ENCODE results near the gene RPS25.
"Not testable (repeated sequence)": the region's sequence is repeated elsewhere in the genome, so short reads cannot be mapped to it uniquely, and the experiment has no call there.

Gene RPS25

DNA sequence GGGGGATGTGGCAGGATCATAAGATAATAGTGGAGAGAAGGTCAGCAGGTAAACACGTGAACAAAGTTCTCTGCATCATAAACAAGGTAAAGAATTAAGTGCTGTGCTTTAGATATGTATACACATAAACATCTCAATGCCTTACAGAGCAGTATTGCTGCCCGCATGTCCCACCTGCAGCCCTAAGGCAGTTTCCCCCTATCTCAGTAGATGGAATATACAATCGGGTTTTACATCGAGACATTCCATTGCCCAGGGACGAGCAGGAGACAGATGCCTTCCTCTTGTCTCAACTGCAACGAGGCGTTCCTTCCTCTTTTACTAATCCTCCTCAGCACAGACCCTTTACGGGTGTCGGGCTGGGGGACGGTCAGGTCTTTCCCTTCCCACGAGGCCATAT lies 21.3 kb upstream of the RPS25 start:
- DNase-seq (ENCODE audit: low read depth in 3 of 3), result not testable (repeated sequence)

- DNase-seq (ENCODE audit: low read depth in 3 of 3), result no peak
Measured at GRCh38 chr11:119038884-119039283, 20.7 kb upstream of the RPS25 start.

DNA sequence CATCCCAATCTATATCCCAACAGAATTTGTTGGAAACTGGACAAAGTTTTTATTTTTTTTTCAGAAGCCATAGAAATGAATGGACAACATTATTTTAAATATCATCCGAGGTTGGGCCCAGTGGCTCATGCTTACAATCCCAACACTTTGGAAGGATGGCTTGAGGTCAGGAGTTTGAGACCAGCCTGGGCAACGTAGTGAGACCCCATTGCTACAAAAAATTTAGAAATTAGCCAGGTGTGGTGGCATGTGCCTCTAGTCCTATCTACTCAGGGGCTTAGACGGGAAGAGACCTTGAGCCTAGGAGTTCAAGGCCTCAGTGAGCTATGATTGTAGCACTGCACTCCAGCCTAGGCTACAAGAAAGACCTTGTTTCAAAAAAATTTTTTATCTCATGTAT lies 16.7 kb upstream of the RPS25 start:
- no peak for DNase-seq (ENCODE audit: low read depth in 3 of 3)

GRCh38 chr11:119033421-119033820 lies 15.3 kb upstream of the RPS25 start:
- DNase-seq (ENCODE audit: low read depth in 3 of 3), result not testable (repeated sequence)

DNA sequence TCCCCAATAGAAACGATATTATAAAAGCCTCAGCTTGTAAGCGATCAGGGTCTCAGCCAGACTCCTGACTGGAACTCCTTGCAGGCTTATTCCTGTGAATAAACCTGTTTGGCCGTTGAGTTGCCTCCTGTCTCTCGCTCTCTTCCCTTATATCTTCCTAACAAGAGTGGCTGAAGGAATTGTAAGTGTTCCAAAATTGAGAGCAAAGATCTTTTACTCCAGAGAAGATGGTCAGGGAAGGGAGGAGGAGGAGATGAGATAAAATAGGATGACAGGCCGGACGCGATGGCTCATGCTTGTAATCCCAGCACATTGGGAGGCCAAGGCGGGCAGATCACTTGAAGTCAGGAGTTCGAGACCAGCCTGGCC lies 13.8 kb upstream of the RPS25 start:
- DNase-seq (ENCODE audit: low read depth in 3 of 3), result no peak

DNA sequence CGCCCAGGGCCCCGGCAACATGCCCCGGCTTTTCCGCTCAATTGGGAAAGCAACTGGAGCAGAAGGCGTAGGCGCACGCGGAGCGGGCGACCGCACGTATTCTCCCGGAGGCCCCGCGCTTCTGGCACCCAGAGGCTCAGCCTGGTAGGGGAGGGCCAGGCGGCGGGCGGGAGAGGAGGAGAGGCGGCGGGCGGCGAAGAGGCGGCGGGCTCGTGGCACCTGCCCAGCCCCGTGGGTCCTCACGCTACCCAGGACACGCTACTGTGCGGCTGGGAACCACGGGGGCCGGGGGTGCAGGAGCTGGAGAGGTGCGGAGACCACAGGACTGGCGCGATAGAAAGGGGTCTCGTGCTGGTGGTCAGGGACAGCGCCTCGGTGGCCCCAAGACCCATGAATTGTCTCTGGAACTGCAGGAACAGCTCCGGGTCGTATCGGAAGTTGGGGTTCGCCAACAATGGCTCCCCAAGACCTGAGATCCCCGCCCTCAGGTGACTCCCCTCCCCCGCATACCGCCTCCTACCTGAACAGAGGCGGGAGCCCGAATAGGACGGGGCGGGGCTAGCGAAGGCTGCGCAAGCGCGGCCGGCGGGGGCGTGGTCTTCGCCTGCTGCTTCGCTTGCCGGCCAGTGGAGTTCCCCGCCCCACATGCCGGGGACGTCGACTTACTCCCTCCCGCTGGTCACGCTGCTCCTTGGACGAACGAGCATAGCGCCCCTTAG lies 12.3 kb upstream of the RPS25 start, which contains the start of gene SLC37A4:
Gene SLC37A4 (minus strand): TSS at position 549 of the 719 bp plus-strand sequence.
- peak; percentile 90 to 100 (median 99) for DNase-seq (ENCODE audit: low read depth in 3 of 3)

GRCh38 chr11:119030029-119030328 lies 11.8 kb upstream of the RPS25 start:
- DNase-seq (ENCODE audit: low read depth in 3 of 3), result no peak

DNA sequence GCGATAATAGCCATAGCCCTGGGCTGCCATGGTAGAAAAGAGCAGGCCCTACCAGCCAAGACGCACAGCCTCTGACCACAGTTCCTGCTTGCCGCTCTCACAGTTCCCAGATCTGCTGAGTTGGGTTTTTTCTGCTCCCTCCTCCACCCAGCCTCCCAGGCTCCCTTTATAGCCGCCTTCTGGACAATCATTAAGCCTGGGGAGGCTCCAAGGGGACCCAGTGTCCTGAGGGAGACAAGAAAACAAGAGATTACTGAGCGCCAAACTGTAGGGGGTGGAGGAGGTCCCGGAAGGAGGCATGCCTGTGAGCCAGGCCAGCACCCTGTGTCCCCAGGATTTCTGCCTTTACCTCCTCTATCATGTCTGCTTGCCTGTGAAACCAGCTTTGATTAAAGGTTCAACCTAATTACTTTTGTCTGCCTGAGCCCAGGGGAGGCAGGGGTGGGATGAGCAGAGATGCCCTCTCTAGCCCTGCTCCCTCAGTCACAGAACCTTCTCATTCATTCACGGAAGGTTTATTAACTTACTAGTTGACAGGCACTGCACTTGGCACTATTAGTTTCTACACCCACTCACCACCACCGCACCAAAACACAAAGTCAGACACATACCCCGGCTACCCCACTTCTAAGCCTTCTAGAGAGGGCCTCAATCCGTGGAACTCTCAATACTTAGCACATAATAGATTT lies 11.3 kb upstream of the RPS25 start:
- peak; percentile 25 to 51 (median 47) for DNase-seq (ENCODE audit: low read depth in 3 of 3)

GRCh38 chr11:119029069-119029339 lies 10.9 kb upstream of the RPS25 start:
- no peak for DNase-seq (ENCODE audit: low read depth in 3 of 3)

DNA sequence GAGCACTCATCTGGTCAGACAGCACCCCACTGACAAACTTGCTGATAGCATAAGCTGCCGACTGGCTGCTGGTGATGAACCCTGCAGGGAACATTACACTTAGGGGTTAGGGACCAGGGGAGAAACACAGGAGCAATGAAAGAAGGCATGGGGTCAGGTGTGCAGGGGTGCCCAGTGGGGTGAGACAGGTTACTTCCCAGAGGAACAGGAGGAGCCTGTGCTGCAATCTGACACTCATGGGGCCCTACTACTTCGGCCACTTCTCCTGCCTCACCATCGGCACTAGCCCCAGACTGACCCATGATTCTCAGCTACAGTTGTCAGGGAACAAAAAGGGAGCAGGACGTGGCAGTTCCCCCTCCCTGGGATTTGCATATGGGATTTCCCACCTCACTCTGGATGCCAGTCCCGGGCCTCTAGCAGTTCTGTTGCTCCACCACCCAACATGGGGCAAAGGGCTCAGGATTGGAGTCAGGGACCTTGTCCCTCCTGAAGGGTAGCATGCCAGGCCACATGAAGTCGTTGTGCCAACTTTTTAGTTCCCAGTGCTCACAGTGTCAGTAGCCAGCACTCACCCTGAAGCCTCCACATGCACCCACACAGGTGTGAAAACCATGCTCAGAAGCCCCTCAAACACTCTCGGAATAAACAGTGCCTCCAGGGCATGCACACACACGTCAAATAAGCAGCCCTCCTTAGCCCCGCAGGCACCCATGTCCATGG lies 10.4 kb upstream of the RPS25 start:
- no peak for DNase-seq (ENCODE audit: low read depth in 3 of 3)

GRCh38 chr11:119027561-119028345 lies 9.6 kb upstream of the RPS25 start:
- DNase-seq (ENCODE audit: low read depth in 3 of 3), result no peak

- no peak for DNase-seq (ENCODE audit: low read depth in 3 of 3)
Measured at GRCh38 chr11:119026970-119027369, 8.8 kb upstream of the RPS25 start.

- no peak for DNase-seq (ENCODE audit: low read depth in 3 of 3)
Measured at GRCh38 chr11:119025978-119026766, 8.0 kb upstream of the RPS25 start.

GRCh38 chr11:119025541-119025940 lies 7.4 kb upstream of the RPS25 start:
- no peak for DNase-seq (ENCODE audit: low read depth in 3 of 3)

DNA sequence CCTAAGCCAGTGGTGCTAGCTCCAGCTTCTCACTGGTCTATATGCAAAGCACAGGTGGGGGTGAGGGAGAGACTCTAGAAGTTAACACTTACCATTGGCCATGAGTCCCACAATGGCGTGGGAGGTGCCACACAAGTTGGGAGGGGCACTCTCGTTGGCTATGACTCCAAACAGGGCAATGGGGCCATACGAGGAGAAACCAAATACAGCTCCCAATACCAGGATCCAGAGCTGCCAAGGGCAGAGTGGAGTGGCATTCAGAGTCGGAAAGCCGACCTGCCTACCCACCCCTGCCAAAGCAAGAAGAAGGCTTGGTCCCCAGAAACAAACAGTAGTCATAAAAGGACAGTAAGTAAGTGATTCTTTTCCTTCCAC lies 6.9 kb upstream of the RPS25 start:
- DNase-seq (ENCODE audit: low read depth in 3 of 3), result no peak

DNA sequence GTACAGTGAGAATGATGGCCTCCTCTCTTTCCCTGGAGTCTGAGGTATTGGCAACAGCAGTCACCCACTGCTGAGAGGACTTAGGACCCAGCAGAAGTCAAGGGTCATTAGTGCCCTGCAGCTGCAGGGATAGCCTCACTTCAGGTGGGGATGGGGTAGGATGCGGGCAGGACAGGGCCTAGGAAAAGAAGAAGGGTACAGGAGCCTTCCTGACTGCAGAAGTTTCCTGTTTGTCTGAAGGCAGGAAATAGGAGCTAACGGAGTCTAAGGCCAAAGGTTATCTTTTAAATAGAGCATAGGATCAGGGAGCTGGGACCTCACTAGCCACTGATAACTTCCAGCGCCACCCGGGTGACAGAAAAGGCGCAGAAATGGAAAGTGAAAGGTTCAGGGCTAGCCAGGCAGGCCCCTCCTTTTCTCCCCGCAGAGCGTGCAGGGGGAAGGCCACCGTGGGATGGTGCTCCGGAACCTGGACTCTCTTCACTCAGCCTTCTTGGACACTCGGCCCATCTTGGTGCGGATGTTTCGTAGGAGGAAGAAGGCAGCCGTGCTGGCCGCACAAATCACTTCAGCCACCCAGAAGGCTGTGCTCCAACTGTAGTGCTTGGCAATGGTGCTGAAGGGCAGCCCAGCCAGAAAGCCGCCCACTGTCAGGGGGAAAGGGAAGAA lies 6.4 kb upstream of the RPS25 start:
- DNase-seq (ENCODE audit: low read depth in 3 of 3), result no peak

- no peak for DNase-seq (ENCODE audit: low read depth in 3 of 3)
Measured at GRCh38 chr11:119023741-119024140, 5.6 kb upstream of the RPS25 start.

DNA sequence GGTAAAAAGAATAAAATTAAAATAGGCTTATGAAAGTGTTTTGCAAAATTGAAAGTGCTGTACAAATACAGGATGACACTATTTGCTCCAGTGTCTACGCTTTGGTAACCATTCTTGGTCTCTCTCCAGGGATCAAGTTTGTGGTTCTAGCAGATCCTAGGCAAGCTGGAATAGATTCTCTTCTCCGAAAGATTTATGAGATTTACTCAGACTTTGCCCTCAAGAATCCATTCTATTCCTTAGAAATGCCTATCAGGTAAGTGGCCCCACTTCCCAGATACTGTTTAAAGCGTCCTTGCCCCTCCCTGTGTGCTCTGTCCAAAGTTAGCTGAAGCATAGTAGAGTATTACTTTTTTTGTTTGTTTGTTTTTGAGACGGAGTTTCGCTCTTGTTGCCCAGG lies 3.5 kb upstream of the RPS25 start:
- no peak for DNase-seq (ENCODE audit: low read depth in 3 of 3)

DNA sequence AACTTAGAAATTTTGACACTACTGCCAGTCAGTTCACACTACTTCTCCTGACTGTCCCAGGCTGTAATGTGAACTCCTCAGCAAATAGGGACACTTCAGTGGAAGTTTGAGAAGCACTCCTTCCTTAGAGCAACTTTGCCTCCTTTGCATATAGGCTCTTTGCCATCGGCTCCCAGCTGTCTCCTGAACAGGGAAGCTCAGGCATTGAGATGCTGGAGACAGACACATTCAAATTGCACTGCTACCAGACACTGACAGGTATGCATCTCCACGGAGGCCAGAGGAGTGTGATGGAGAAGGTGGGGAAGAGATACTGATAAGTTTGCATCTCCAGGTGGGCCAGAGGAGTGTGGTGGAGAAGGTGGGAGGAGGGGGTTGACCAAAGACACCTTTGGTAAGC lies 1.9 kb upstream of the RPS25 start:
- DNase-seq (ENCODE audit: low read depth in 3 of 3), result no peak

DNA sequence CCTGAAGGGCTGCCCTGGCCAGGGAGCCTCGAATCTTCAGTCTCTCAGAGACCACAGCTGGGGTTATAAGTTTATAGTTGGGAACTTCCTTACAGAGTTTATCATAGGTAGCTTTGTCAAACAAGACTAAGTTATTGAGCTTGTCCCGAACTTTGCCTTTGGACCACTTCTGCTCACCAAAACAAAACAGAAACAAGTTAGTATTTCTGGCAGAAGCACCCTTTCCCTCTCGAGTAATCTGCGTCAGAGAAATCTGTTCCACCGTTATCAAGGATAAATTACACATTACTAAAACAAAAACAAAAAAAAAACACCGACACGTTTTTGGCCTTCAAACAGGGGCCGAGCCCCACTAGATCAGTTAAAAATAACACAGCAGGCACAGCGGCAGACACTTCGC lies 766 bp downstream of the RPS25 start:
- DNase-seq (ENCODE audit: low read depth in 3 of 3), result not testable (repeated sequence)

All from stimulated activated CD4-positive, alpha-beta T cell treated with anti-CD3 and anti-CD28 coated beads, TNF-alpha, amount 100 ng/mL, for 24 hours (primary cell).